Nephron progenitor cell (in vitro differentiated cells): ENCODE data around the gene ACE2.
"Not testable (repeated sequence)": the region's sequence is repeated elsewhere in the genome, so short reads cannot be mapped to it uniquely, and the experiment has no call there.

Experiments used
- DNase-seq: peaks from one replicate; pipeline ENCODE4 v3.0.0; 2021
- H3K27ac Mint-ChIP-seq: 2 replicates; pipeline ENCODE4 v1.8.0; 2021; ENCODE audit warnings: mild to moderate bottlenecking, moderate library complexity, mixed read lengths
- H3K27me3 Mint-ChIP-seq: 2 replicates; pipeline ENCODE4 v1.8.0; 2021; ENCODE audit warnings: mild to moderate bottlenecking, low read depth, mixed read lengths; ENCODE audit not compliant: poor library complexity
- H3K36me3 Mint-ChIP-seq: 2 replicates; pipeline ENCODE4 v1.8.0; 2021; ENCODE audit warnings: low read depth, mixed read lengths
- H3K4me1 Mint-ChIP-seq: 2 replicates; pipeline ENCODE4 v1.8.0; 2021; ENCODE audit warnings: mixed read lengths
- H3K4me3 Mint-ChIP-seq: 2 replicates; pipeline ENCODE4 v1.8.0; 2021; ENCODE audit warnings: mild to moderate bottlenecking, moderate library complexity, mixed read lengths
- H3K9me3 Mint-ChIP-seq: 2 replicates; pipeline ENCODE4 v1.8.0; 2021; ENCODE audit warnings: mild to moderate bottlenecking, moderate library complexity, mixed read lengths
- CTCF ChIP-seq: fragments of 200-600 bp; sonication (generic); IDR thresholded peaks from 2 replicates; pipeline ENCODE4 v1.5.0; 2021; ENCODE audit warnings: antibody characterized with exemption

The ACE2 gene

GRCh38 chrX:15600745-15601144 is at the start of gene ACE2:
ACE2 (minus strand) TSS chrX:15600960; CDS start chrX:15600911, 49 bp downstream.
- no peak within 1 kb of the TSS for H3K4me3 Mint-ChIP-seq
- H3K9me3 Mint-ChIP-seq: no peaks in the 10 kb centered on the region
- no peak for DNase-seq
- no peak within 1 kb of the TSS for H3K27ac Mint-ChIP-seq
- H3K27me3 Mint-ChIP-seq: no peaks in the 10 kb centered on the region
- H3K4me1 Mint-ChIP-seq: no peaks in the 10 kb centered on the region
- H3K36me3 Mint-ChIP-seq: no peaks in the 10 kb centered on the region
- no peak for TF ChIP-seq CTCF

GRCh38 chrX:15647510-15647909 is 46.8 kb upstream of the ACE2 start:
- not testable (repeated sequence) for H3K4me3 Mint-ChIP-seq, H3K36me3 Mint-ChIP-seq, H3K9me3 Mint-ChIP-seq, H3K27ac Mint-ChIP-seq, DNase-seq, H3K27me3 Mint-ChIP-seq, H3K4me1 Mint-ChIP-seq

- H3K4me1 Mint-ChIP-seq: no peaks in the 10 kb centered on the region
- DNase-seq: no peak
- no peaks in the 10 kb centered on the region for H3K27me3 Mint-ChIP-seq
- no peak for TF ChIP-seq CTCF
- H3K4me3 Mint-ChIP-seq: no peak overlapping the region
- H3K9me3 Mint-ChIP-seq: no peaks in the 10 kb centered on the region
- no peak overlapping the region for H3K27ac Mint-ChIP-seq
- H3K36me3 Mint-ChIP-seq: no peaks in the 10 kb centered on the region
Measured at GRCh38 chrX:15646543-15646942, 45.8 kb upstream of the ACE2 start.

DNA sequence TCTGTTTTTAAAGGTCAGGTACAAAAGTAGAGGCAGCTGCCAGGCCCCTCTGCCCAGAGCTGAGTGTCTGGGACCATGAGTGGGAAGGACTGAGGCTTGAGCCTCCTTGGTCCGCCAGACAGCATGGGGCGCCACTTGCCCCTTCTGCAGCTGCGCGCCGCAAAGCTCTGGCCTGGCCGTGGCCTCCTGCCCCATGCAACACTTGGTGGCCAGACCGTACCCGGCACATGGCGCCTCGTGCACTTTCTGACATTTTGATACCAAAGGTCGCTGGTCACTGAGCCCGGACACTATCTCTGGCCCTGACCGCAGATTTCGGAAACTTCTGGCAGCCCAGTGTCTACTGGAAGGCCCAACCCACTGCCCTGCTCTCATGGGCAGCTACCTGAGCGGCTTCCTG is 45.3 kb upstream of the ACE2 start:
- Mint-ChIP-seq H3K4me3 (no peak overlapping the region), H3K27ac (no peak overlapping the region), H3K36me3 (no peaks in the 10 kb centered on the region), H3K9me3 (no peaks in the 10 kb centered on the region), H3K27me3 (no peaks in the 10 kb centered on the region), H3K4me1 (no peaks in the 10 kb centered on the region)
- no peak for TF ChIP-seq CTCF
- DNase-seq: no peak

DNA sequence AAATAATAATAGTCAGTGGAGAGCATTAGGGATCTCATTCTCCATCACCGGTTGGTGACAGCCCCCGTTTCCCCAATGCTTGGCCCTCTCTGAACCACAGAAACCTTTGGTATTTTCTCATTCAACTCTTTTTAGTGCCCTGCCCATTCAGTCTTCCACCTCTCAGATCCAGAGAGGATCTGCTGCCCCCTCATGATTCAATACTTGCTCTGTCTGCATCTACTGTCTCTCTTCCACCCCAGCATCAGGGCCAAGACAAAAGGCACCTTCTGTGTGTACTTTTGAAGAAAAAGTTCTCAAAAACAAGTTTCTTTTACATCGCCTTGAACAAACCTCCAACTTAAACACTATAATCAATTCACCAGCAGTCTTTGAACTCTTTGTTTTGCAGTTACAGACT is 44.5 kb upstream of the ACE2 start:
- Mint-ChIP-seq H3K4me3 (no peak overlapping the region), H3K27ac (no peak overlapping the region), H3K27me3 (no peaks in the 10 kb centered on the region), H3K9me3 (no peaks in the 10 kb centered on the region), H3K4me1 (no peaks in the 10 kb centered on the region), H3K36me3 (no peaks in the 10 kb centered on the region)
- TF ChIP-seq CTCF: no peak
- no peak for DNase-seq

DNA sequence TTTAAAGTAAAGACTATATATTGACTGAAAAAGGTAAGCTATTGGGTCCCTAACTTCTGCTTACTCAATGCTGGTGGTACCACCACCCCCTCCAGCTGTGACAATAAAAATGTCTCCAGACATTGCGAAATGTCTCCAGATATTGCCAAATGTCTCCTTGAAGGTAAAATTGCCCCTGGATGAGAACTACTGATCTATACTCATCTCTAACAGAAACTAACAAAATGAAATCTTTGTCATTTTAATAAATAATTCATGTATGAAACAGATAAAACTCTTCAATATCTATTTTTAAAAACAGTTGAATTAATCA is 43.8 kb upstream of the ACE2 start:
- Mint-ChIP-seq H3K36me3 (no peaks in the 10 kb centered on the region), H3K4me1 (no peaks in the 10 kb centered on the region), H3K4me3 (no peak overlapping the region), H3K9me3 (no peaks in the 10 kb centered on the region), H3K27ac (no peak overlapping the region), H3K27me3 (no peaks in the 10 kb centered on the region)
- DNase-seq: no peak
- TF ChIP-seq CTCF: no peak
